Superior temporal gyrus (tissue), 1 donor: ENCODE data around the gene NTN1.
"Not testable (repeated sequence)": the region's sequence is repeated elsewhere in the genome, so short reads cannot be mapped to it uniquely, and the experiment has no call there.

ENCODE experiments used
- DNase-seq: peaks from one replicate; pipeline ENCODE4 v3.0.0-alpha.2; 2016; ENCODE audit errors: extremely low spot score

Gene NTN1

GRCh38 chr17:9123594-9124553 is 102.6 kb downstream of the NTN1 start:
- DNase-seq, result no peak

- DNase-seq, result no peak
These were observed 103.2 kb downstream of the NTN1 start for GRCh38 chr17:9124554-9124935.

GRCh38 chr17:9125722-9126121 is 104.4 kb downstream of the NTN1 start:
- no peak for DNase-seq

- DNase-seq, result no peak
These were observed 106.0 kb downstream of the NTN1 start for GRCh38 chr17:9127340-9127739.

GRCh38 chr17:9131371-9131770 is 110.1 kb downstream of the NTN1 start:
- DNase-seq, result no peak

- no peak for DNase-seq
These were observed 111.0 kb downstream of the NTN1 start for GRCh38 chr17:9132291-9132690.

- no peak for DNase-seq
These were observed 111.8 kb downstream of the NTN1 start for GRCh38 chr17:9132944-9133610.

GRCh38 chr17:9138161-9138717 is 116.9 kb downstream of the NTN1 start:
- no peak for DNase-seq

- no peak for DNase-seq
These were observed 118.4 kb downstream of the NTN1 start for GRCh38 chr17:9139695-9140094.

GRCh38 chr17:9140550-9141424 is 119.5 kb downstream of the NTN1 start:
- no peak for DNase-seq

- DNase-seq, result no peak
These were observed 120.1 kb downstream of the NTN1 start for GRCh38 chr17:9141425-9141753.

- DNase-seq, result no peak
These were observed 121.6 kb downstream of the NTN1 start for GRCh38 chr17:9142772-9143494.

GRCh38 chr17:9144502-9145249 is 123.4 kb downstream of the NTN1 start:
- no peak for DNase-seq

GRCh38 chr17:9146064-9146463 is 124.8 kb downstream of the NTN1 start:
- no peak for DNase-seq

GRCh38 chr17:9148905-9149525 is 127.7 kb downstream of the NTN1 start:
- DNase-seq, result no peak

- no peak for DNase-seq
These were observed 129.3 kb downstream of the NTN1 start for GRCh38 chr17:9150446-9151090.

- peak; percentile 20 for DNase-seq
These were observed 129.8 kb downstream of the NTN1 start for GRCh38 chr17:9151091-9151490.

GRCh38 chr17:9151740-9152139 is 130.4 kb downstream of the NTN1 start:
- not testable (repeated sequence) for DNase-seq
